Kidney (tissue), 14 donors: ENCODE measurements around the gene LTBP1. TPM values are rescaled to one million over a fixed set of nuclear protein-coding genes. Genes with fewer than 3 reads are reported as not detected.

Experiments
- DNase-seq, 5 donors: peaks; one replicate each; pipeline ENCODE4 v3.0.0-alpha.2; 2013 to 2020
- FAIRE-seq: peaks from 2 replicates; lab custom pipeline; 2012; peaks lifted over from hg19 to GRCh38; lab: Jason Lieb, UNC
- H3K27ac ChIP-seq, 2 donors: one replicate each; pipeline ENCODE4 v1.7.0; 2013; ENCODE audit warnings: low read depth in 2 of 2, low read length in 2 of 2, inconsistent platforms in 1 of 2
- H3K27me3 ChIP-seq: one replicate; pipeline ENCODE4 v1.7.1; 2013; ENCODE audit warnings: low read length, inconsistent platforms; ENCODE audit not compliant: control insufficient read depth, insufficient read depth
- H3K36me3 ChIP-seq, 3 donors: one replicate each; pipeline versions ENCODE4 v1.7.0 to v1.7.1; 2013; ENCODE audit warnings: low read length in 3 of 3, control low read depth in 1 of 3, inconsistent platforms in 1 of 3; ENCODE audit not compliant: insufficient read depth in 3 of 3, control insufficient read depth in 2 of 3
- H3K4me1 ChIP-seq, 3 donors: one replicate each; pipeline versions ENCODE4 v1.7.0 to v1.7.1; 2013; ENCODE audit warnings: low read length in 3 of 3, inconsistent platforms in 1 of 3, low read depth in 1 of 3; ENCODE audit not compliant: control insufficient read depth in 2 of 3, insufficient read depth in 2 of 3
- H3K4me3 ChIP-seq, 3 donors: one replicate each; pipeline versions ENCODE4 v1.7.0 to v1.8.1; 2013; ENCODE audit warnings: low read length in 3 of 3, control low read depth in 1 of 3, inconsistent platforms in 1 of 3
- H3K9ac ChIP-seq, 3 donors: one replicate each; pipeline versions ENCODE4 v1.7.0 to v1.7.1; 2013; ENCODE audit warnings: low read length in 3 of 3, control low read depth in 1 of 3, inconsistent platforms in 1 of 3
- H3K9me3 ChIP-seq, 3 donors: one replicate each; pipeline versions ENCODE4 v1.7.0 to v1.7.1; 2013; ENCODE audit warnings: low read length in 3 of 3, control low read depth in 1 of 3, inconsistent platforms in 1 of 3; ENCODE audit not compliant: control insufficient read depth in 2 of 3, insufficient read depth in 1 of 3
- CTCF ChIP-seq: IDR thresholded peaks from 3 replicates; pipeline ENCODE4 v1.5.1; 2012; ENCODE audit warnings: mild to moderate bottlenecking, moderate library complexity, borderline replicate concordance; ENCODE audit not compliant: insufficient read depth; ENCODE audit errors: extremely low read depth
- intact Hi-C: fragments of 100-400 bp; cut with DNase I; formaldehyde crosslinking; loops from one replicate; pipeline ENCODE4 v1.11.1; 2022
- polyA plus RNA-seq: library from polyadenylated mRNA; stranded (reverse); fragments of 350-450 nt; fragmentation: Illumina TruSeq; extraction: RNeasy Lipid Tissue Mini Kit (QIAGEN cat#74804); gene quantifications from one replicate; pipeline ENCODE4 v1.2.3, GENCODE V29; 2014; ENCODE audit warnings: low read depth, low replicate concordance; ENCODE audit not compliant: insufficient read depth
- total RNA-seq: library from RNA; stranded (reverse); fragmentation: NEBNext Ultra II Directional; extraction: Animal tissue kit (Norgen Biotek cat#: 25700); gene quantifications from one replicate; pipeline ENCODE4 v1.2.1, GENCODE V29; 2021
- donor health status: control.
- donor health status: control.
- donor health status: control.
- donor health status: control.
- donor health status: control.
- donor health status: DM: yes; HTN: yes; CAD: no.
- donor health status: Normal renal cell carcinoma (clear cell type).

Gene LTBP1
- total and polyA plus RNA-seq, 2 donors from 2014 or later: 9.3 to 39.8 TPM

- no peak for TF ChIP-seq CTCF
- H3K27ac ChIP-seq: no peak overlapping the region
- H3K4me3 ChIP-seq: no peak overlapping the region
- no peak overlapping the region for H3K9ac ChIP-seq
- intact Hi-C loops: no loop called here
- no peaks in the 10 kb centered on the region for H3K27me3 ChIP-seq
- H3K36me3 ChIP-seq: no peaks in the 10 kb centered on the region
- no peaks in the 10 kb centered on the region for H3K4me1 ChIP-seq
- H3K9me3 ChIP-seq: no peaks in the 10 kb centered on the region
- FAIRE-seq (no peak), DNase-seq (no peak)
Measured at GRCh38 chr2:32931519-32931918, 15.2 kb upstream of the LTBP1 start.

- H3K9ac ChIP-seq: no peak overlapping the region
- no peak overlapping the region for H3K27ac ChIP-seq
- no peaks in the 10 kb centered on the region for H3K36me3 ChIP-seq
- no peak for TF ChIP-seq CTCF
- no peaks in the 10 kb centered on the region for H3K27me3 ChIP-seq
- H3K4me3 ChIP-seq: no peak overlapping the region
- no peaks in the 10 kb centered on the region for H3K9me3 ChIP-seq
- intact Hi-C loops: no loop called here
- FAIRE-seq (no peak), DNase-seq (no peak)
- no peaks in the 10 kb centered on the region for H3K4me1 ChIP-seq
Measured at GRCh38 chr2:32931945-32932709, 14.6 kb upstream of the LTBP1 start.

- Histone ChIP-seq H3K36me3 (no peaks in the 10 kb centered on the region), H3K9me3 (no peaks in the 10 kb centered on the region), H3K9ac (no peak overlapping the region), H3K4me1 (no peaks in the 10 kb centered on the region), H3K27ac (no peak overlapping the region), H3K4me3 (no peak overlapping the region), H3K27me3 (no peaks in the 10 kb centered on the region)
- no peak for FAIRE-seq
- DNase-seq: no peak
- intact Hi-C loops: no loop called here
- TF ChIP-seq CTCF: no peak
Measured at GRCh38 chr2:32932825-32933755, 13.7 kb upstream of the LTBP1 start.
